ENCODE results near the gene PAWR. TPM values are rescaled to one million over a fixed set of nuclear protein-coding genes. Genes with fewer than 3 reads are reported as not detected.

The PAWR gene
- polyA plus RNA-seq, 2 of the 4 experiments (the other 2 are of a cell fraction) = 40.8 to 55.2 TPM

DNA sequence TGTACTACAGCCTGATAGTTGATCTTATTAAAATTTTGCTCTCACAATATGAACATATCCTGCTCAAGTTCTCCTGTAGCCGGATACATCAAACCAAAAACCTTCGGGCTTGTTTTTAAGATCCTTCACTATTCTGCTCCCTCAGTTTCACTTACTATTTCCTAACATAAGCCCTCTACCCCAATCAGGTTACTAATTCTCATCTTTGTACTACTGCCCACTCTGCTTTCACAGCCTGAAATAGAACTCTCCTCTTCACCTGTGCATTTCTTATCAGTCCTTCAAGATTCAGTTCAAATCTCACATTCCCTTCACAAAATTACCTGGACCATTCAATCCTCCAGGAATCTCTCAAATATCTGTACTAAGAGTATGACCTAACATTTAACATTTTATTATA lies 14.2 kb downstream of the PAWR start:
- ChIA-PET POLR2A (no interaction called here), CTCF (interaction anchor here (1.8 to 2.0 kb wide), 2 partner anchors 8 to 13 kb away, joined by 4 to 8 read pairs; no protein-coding TSS in a partner anchor)
- DNase-seq (ENCODE audit: low read depth in 1 of 2, low spot score in 1 of 2) (no peak), ATAC-seq (no peak), FAIRE-seq (no peak)
- H3K9me3 ChIP-seq = no peaks in the 10 kb centered on the region
- H3K4me1 ChIP-seq = peaks cover 48% of the 10 kb centered on the region
- 84% methylated on average over 2 of the region's 2 CpGs for WGBS (ENCODE audit: missing lambda C conversion rate)
- H3K27ac ChIP-seq = no peak overlapping the region
- TF ChIP-seq REST (IDR thresholded peaks at IDR 0.05) (no peak), NR3C1 (IDR thresholded peaks at IDR 0.05) (no peak), PBX3 (IDR thresholded peaks at IDR 0.05) (no peak), CHD2 (IDR thresholded peaks at IDR 0.05; ENCODE audit: low read length, partially characterized antibody) (no peak), RFX5 (IDR thresholded peaks at IDR 0.05) (no peak), FOSB (CRISPR knock-in tag; IDR thresholded peaks at IDR 0.05) (no peak), HMGXB4 (CRISPR knock-in tag; IDR thresholded peaks at IDR 0.05; ENCODE audit: borderline replicate concordance) (no peak), HDAC2 (IDR thresholded peaks at IDR 0.05) (no peak), ZC3H11A (IDR thresholded peaks at IDR 0.05) (no peak), ZNF302 (CRISPR knock-in tag; IDR thresholded peaks at IDR 0.05) (no peak)
- H3K4me2 ChIP-seq = no peak overlapping the region
- H3K4me3 ChIP-seq = no peak overlapping the region

GRCh38 chr12:79674629-79675028 lies 16.1 kb downstream of the PAWR start:
- 87% methylated on average over 3 of the region's 3 CpGs for WGBS (ENCODE audit: missing lambda C conversion rate)
- H3K27ac ChIP-seq = no peak overlapping the region

GRCh38 chr12:79673354-79673753 lies 17.4 kb downstream of the PAWR start:
- 94% methylated on average over 4 of the region's 4 CpGs for WGBS (ENCODE audit: missing lambda C conversion rate)
- TF ChIP-seq TP53 (CRISPR knock-in tag; IDR thresholded peaks at IDR 0.05) = no peak
- TF ChIP-seq POLR2AphosphoS2 (conservative IDR thresholded peaks at IDR 0.05; ENCODE audit: low read length) = no peak
- TF ChIP-seq EHF (CRISPR knock-in tag; IDR thresholded peaks at IDR 0.05) = no peak
- no peak for TF ChIP-seq EP300 (IDR thresholded peaks at IDR 0.05)
- TF ChIP-seq KDM5A (IDR thresholded peaks at IDR 0.05) = no peak
- TF ChIP-seq, protein P1, sequence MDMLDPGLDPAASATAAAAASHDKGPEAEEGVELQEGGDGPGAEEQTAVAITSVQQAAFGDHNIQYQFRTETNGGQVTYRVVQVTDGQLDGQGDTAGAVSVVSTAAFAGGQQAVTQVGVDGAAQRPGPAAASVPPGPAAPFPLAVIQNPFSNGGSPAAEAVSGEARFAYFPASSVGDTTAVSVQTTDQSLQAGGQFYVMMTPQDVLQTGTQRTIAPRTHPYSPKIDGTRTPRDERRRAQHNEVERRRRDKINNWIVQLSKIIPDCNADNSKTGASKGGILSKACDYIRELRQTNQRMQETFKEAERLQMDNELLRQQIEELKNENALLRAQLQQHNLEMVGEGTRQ (IDR thresholded peaks at IDR 0.05) = no peak
- TF ChIP-seq KDM1A (IDR thresholded peaks at IDR 0.05; ENCODE audit: low read depth) = no peak
- no peak for TF ChIP-seq NPAS2 (CRISPR knock-in tag; IDR thresholded peaks at IDR 0.05; ENCODE audit: borderline replicate concordance)
- TF ChIP-seq FOSL2 (IDR thresholded peaks at IDR 0.05) = no peak
- TF ChIP-seq FOSL2 (CRISPR knock-in tag; IDR thresholded peaks at IDR 0.05) = no peak
- no peak for TF ChIP-seq HEYL (CRISPR knock-in tag; IDR thresholded peaks at IDR 0.05)
- no peak for TF ChIP-seq RAD21 (conservative IDR thresholded peaks at IDR 0.05 in 1 of 2, IDR thresholded peaks at IDR 0.05 in 1 of 2)
- TF ChIP-seq RARB (CRISPR knock-in tag; IDR thresholded peaks at IDR 0.05) = no peak
- TF ChIP-seq HOXA7 (CRISPR knock-in tag; IDR thresholded peaks at IDR 0.05) = no peak
- no peak for TF ChIP-seq SMC3 (IDR thresholded peaks at IDR 0.05)

More at GRCh38 chr12:79674629-79675028, 16.1 kb downstream of the PAWR start:
- peaks cover 45% of the 10 kb centered on the region; the same call in 2 of the 3 replicates for H3K4me1 ChIP-seq
- TF ChIP-seq, protein P1 (IDR thresholded peaks at IDR 0.05) = no peak
- TF ChIP-seq EP300 (IDR thresholded peaks at IDR 0.05) = no peak
- TF ChIP-seq RARB (CRISPR knock-in tag; IDR thresholded peaks at IDR 0.05) = no peak
- H3K9me3 ChIP-seq = no peaks in the 10 kb centered on the region
- CTCF ChIA-PET = interaction anchor here (1.5 to 2.0 kb wide), 3 partner anchors 10 to 16 kb away, joined by 3 to 8 read pairs (median 5); partner anchors contain the start of gene PAWR
- ATAC-seq = no peak
- H3K4me3 ChIP-seq = no peak overlapping the region
- FAIRE-seq = no peak
- POLR2A ChIA-PET = no interaction called here
- no peak overlapping the region for H3K4me2 ChIP-seq
- DNase-seq (ENCODE audit: low read depth in 1 of 2, low spot score in 1 of 2) = no peak

More at GRCh38 chr12:79673354-79673753, 17.4 kb downstream of the PAWR start:
- ChIA-PET CTCF (interaction anchor here (1.5 to 1.7 kb wide), 2 partner anchors 16 to 17 kb away, joined by 3 to 5 read pairs; partner anchors contain the start of gene PAWR), POLR2A (no interaction called here)
- H3K4me2 ChIP-seq = no peak overlapping the region
- H3K4me1 ChIP-seq = peaks cover 33% of the 10 kb centered on the region; the same call in 2 of the 3 replicates
- ATAC-seq (no peak), FAIRE-seq (no peak), DNase-seq (ENCODE audit: low read depth in 1 of 2, low spot score in 1 of 2) (no peak)
- H3K4me3 ChIP-seq = no peak overlapping the region
- H3K27ac ChIP-seq = no peak overlapping the region
- no peaks in the 10 kb centered on the region for H3K9me3 ChIP-seq
